DMS153 treated with DMSO at 0.1 percent for 48 hours (cell line): Measurements from ENCODE around the gene MAL.

Source experiments
- DNase-seq: peaks from one replicate; lab custom pipeline; 2025; ENCODE audit not compliant: unreplicated experiment; lab: John Stamatoyannopoulos, UW

The MAL gene

DNA sequence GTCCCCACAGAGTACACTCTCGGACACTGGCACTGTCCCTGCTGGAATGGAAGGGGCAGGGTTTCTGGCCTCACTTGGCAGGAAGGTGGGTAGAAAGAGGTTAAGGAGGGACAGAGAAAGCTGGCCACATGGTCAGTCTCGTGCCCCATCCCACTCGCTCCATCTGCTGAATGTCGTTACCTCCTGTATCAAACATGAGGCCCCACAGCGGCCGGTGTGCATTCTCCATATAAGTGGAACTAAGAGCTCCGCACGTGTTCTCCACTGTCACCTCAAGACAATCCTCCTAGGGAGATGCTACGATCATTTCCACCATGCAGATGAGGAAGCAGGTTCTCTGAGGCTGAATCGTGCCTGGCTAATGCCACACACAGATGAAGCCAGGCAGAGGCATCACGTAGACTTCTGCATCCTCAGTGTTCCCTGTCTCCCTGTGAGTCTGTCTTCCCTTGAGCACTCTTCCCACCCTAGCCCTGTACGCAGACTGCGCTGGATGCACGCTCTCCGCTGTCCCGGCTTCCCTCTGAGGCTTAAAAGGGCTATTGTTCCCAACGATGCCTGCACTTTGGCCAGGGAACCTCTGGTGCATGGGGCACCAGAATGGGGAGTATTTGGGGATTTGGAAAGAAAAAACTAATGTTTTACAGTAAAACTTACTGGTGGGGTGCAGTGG is 35.1 kb downstream of the MAL start:
- no peak for DNase-seq

DNA sequence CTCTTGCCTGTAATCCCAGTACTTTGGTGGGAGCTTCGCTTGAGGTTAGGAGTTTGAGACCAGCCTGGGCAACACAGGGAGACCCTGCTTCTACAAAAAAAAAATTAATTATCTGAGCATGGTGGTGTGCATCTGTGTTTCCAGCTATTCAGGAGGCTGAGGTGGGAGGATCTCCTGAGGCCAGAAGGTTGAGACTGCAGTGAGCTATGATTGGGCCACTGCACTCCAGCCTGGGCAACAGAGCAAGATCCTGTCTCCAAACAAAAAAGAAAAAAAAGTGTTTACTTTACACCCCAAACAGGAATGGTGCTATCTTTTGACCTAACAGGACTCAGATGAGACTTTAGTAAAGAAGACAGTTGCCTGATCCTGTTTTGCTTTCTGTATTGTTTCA is 35.6 kb downstream of the MAL start:
- no peak for DNase-seq

DNA sequence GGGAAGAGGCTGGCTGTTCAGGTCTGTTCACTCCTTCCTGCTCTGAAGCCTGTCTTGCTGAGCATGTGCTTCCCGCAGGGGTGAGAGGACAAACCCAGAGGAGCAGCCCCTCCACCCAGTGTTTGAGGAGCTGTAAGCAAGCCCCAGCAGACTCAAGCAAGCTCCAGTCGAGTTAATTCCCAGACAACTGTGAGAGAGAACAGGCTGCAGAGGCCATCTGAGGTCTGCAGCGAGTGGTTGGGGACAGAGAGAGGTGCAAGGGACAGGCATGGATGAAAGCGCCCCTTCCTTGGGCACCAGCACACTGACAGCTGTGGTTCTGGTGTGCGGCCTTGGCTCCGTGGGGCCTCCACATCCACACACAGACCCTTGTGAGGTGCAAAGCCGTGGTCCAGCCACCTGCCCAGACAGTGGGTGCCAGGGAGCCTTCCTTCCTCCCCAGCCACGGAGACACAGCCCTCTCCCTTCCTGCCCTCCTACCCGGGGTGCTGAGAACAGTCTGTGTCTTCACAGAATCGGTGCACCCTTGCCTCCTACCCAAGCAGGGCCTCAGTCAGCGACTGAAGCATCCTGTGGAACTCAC is 36.2 kb downstream of the MAL start:
- no peak for DNase-seq

DNA sequence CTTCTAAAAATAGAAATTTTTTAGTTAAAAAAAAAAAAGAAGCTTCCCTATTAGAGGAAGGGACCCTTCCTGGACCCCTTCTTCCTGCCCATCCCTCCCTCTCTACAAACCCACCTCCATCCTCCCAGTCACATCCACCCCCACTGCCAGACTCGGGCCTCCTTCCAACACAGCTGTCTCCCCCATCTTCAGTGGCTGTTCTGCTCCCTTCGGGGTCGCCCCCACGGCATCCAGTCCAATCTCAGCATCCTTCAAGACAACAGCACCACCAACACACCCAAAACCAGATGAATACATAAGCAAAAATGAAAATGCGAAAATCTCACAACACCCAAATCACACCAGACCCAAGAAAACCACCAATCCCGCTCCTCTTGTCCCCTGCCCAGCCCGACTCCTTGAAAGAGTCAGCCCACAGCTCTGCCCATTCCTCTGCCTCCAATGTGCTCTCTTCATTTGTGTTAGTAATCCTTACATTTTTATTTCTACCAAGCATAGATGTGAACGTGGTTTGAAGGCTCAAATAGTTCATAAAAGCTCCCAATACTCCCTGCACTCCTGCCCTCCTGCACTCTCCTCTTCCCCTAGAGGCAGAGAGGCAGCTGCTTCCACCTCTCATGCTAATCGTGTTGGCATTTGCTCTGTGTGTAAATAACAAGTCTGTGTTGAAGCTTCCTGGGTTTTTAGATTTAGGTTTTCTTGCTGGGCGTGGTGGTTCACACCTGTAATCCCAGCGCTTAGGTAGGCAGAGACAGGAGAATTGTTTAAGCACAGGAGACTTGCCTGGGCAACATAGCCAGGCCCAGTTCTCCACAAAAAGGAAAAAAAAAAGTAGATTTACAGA is 37.0 kb downstream of the MAL start:
- DNase-seq, result peak; percentile 63

DNA sequence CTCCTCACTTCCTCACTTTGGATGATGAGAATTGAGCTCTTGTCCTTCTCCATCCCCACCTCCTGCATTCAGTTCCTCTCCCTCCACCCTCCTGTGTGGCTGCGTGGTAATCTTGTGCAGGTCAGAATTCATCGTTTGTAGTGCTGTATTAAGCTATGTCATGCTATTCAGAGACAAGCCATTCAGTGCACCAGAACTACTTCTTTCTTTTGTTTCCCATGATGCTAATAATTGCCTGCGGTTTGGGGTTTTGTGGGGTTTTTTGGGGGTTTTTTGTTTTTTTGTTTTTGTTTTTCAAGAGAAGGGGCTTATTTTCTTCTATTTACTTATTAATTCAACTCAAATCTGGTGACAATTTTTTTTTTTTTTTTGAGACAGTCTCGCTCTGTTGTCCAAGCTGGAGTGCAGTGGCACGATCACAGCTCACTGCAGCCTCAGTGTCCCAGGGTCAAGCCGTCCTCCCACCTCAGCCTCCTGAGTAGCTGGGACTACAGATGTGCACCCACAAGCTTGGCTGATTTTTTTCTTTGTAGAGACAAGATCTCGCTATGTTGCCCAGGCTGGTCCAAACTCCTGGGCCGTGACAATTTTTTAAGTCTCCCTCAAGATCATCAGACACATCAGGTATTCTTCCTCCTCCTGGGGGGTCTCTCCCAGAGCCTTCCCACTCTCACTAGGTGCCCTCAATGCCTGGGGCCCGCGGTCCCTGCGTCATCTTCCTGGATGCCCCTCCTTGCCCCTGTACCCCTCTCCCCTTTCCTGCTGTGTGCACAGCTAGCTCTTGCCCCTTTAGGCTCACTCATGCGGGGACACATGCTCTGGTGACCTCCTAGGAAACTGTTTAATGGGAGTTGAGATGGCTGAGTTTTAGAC is 37.8 kb downstream of the MAL start:
- no peak for DNase-seq

DNA sequence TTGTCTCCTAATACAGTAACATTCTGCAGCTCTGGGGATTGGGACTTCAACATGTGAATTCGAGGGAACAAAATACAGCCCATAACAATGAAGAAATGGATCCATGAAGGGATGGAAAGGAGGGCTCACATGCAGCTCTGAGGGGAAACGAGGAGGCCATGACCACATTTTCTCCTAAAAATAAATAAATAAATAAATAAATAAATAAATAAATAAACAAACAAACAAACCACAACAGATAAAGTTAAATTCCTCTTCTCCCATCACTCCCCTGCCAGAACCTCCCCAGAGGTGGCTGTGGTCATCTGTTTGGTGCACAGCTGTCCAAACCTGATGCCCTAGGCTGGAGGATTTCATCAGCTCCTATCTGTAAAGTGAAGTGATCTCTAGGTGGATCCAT is 42.7 kb downstream of the MAL start:
- DNase-seq, result no peak

DNA sequence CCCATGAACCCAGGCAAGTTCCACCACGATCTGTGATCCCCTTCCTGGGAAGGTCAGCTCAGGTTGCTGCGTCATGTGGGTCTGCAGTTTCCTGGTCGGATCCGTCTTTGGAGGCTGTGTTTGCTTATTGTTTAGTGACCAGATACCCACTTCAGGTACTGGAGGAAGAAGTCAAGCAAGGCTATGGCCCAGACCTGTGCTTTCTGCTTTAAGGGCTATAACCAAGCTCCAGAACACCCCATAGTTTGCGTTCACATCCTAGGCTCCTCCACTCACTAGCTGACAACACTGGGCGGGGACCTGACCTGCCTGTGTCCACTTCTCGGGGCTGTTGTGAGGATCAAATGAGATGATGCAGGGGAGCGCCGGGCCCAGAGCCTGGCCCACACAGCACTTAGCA is 44.0 kb downstream of the MAL start:
- DNase-seq, result no peak

DNA sequence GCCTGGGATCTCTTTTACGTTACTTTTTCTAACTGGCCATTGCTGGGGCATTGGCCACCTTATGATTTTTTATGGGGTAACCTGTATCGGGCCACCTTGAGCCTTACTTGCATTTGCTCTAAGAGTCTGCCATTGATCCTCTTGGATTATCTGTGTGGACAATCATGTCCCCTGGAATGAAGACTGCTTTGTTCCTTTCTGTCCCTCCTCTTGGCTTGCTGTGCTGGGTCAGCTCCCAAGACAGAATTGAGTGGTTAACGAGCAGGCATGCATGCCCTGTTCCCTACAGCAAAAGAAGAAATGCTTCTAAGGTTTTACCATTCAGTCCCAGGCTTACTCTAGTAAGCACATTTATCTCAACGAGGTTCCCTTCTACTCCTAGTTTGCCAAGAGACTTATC is 46.3 kb downstream of the MAL start:
- no peak for DNase-seq

DNA sequence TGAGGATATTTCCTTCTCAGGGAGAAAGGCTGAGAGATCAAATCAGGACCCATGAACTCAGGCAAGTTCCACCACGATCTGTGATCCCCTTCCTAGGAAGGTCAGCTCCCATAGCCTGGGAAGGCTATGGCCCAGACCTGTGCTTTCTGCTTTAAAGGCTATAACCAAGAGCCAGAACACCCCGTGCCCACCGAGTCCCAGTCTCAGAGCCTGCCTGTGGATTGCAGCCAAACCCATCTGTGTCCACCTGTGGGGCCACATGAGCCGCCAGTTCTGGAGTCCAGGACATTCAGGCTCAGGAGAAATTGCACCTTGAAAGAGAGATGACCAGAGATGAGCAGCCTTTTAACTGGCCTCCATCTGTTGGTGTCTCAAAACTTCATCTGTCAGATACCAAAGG is 46.9 kb downstream of the MAL start:
- DNase-seq, result no peak

DNA sequence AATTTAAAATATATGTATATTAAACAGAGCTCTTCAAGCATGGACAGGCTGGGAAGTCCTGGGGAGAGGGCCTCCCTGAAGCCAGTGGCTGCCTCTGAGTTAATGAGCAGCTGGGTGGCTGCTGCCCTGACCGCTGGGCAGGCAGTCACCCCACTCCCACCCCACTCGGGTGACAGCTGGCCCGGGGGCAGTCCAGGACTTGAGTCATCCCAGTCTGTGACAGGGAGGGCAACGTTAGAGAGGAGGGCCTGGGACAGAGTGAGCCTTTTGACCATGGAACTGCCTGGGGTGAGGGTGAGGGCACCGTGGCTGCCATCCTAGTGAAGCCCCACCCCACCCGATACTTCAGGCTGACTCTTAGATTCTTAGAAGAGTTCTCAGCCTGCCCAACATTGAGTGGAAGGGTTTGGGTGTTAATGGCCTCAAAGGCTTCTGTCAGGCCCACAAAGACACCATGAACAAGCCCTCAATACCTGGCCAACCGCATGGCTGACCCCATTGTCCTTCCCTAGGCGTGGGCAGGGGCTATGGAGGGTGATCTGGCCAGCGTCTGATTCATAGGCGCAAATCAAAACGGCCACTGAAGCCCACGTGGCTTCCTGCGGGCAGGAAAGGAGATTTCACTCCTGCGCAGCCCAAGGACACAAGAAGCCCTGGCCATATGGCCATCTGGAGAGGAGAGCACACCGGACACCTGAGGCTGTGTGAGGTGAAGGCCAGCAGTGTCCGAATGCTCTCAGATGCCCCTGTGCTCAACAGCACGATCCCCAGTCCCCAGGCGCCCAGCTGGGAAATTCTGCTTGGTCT is 48.6 kb downstream of the MAL start:
- DNase-seq, result no peak

DNA sequence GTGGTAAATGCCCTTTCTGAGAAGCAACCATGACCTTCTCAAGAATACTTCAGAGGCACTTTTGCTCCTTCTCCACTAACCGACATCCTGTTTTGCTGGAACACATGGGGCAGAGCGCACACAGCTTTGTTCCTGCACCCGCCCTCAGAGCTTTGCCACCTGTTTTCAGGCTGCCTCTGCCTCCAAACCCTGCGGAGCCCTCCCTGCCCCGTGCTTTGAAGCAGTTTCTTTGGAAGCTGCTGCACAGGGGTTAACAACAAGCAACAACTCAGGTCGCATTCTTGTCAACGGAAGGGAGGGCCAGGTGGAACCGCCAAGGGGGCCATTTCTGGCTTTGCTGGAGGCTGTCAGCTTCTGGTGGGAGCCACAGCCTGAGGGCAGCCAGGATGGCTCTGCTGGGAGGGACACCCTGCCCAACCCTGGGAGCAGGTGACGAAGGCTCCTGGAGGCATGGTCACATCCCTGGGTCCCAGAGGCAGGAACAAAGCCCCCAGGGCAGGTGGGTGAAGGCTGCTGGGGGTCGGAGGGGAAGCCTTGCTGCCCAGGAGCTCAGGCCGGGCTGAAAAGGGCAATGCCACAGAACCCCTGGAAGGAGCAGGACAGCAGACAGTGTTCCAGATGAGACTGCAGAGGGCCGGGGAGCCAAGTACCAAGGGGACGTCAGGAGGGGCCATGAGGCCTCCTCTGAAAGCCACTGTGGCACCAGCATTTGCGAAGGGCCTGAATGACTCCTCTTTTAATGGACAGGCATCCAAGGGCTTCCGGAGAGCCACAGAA is 49.3 kb downstream of the MAL start:
- no peak for DNase-seq

DNA sequence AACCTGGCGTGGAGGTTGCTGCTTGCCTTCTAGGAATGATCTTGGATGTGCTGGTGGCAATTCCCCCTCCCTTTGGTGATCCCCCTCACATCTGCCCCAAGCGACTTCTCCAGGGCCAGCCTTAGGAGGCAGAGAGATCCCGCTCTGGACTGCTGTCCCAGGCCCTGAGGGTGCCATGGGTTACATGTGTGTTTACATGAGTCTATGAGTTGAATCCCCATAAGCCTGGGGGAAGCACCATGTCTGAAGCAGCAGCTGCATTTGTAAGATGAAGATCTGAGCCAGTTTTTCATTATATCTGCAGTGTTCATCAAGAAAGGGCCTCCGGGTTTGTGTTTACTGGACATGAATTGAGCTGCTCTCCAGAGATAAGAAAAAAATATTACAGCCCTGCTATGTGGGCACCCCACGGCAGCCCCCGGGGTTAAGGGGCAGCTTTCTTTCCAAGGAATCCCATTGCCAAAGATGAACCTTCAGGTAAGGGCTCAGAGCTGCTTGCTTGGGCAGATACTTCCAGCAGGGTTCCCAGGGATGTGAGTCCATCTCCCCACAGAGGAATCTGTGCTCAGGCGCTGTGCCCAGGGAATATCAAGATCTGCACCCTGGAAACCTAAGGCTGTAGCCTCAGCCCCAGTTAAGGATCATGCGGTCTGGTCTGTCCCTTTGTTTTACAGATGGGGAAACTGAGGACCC is 50.1 kb downstream of the MAL start:
- no peak for DNase-seq

DNA sequence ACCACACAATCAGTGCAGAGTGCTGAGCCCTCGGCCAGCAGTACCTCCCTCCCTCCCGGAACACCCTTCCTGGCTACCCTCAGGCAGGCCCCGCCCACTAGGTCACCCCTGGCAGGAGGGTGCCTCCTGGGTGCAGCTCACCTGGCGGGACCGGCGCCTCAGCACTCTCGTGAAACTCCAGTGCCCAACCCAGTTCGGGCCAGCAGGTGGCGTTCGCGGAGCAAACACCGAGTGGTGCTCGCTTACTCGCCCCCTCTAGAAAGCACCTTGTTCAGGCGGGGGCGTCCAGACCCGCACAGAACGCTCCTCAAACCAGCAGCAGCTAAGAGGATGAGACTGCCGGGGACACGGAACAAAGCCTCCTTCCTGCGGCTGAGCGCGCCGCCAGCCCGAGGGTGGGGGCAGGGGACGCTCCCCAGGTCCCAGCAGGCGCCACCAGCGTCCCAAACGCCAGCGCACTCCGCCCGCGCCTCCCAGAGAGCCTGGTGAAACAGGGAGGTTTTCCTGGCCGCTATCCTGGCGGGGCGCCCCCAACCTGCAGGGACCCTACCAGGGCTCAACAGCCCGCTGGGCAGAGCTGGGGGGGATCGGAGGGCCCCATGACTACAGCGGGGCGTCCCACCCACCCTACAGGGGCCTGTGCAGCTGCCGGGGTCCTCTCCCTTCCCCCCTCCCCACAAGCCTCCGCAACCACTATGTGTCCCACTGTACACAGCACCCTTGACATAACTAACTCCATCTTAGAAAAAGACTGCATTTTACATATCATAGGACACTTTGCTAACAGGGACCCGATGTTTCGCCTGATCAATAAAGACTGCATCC is 51.4 kb downstream of the MAL start:
- peak; percentile 55 for DNase-seq

DNA sequence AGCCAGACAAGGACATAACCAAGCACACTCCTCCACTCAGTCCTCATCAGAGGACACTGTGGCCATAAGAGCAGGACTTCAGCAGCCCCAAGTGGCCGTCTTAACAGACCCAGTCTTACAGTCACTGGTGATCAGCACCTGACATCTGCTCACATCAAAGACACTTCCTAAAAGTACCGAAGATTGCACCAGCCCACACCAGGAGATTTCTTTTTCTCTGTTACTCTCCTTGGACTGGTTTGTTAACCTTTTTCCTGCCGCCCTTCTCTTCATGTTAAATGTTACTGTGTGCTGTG is 52.0 kb downstream of the MAL start:
- DNase-seq, result no peak

DNA sequence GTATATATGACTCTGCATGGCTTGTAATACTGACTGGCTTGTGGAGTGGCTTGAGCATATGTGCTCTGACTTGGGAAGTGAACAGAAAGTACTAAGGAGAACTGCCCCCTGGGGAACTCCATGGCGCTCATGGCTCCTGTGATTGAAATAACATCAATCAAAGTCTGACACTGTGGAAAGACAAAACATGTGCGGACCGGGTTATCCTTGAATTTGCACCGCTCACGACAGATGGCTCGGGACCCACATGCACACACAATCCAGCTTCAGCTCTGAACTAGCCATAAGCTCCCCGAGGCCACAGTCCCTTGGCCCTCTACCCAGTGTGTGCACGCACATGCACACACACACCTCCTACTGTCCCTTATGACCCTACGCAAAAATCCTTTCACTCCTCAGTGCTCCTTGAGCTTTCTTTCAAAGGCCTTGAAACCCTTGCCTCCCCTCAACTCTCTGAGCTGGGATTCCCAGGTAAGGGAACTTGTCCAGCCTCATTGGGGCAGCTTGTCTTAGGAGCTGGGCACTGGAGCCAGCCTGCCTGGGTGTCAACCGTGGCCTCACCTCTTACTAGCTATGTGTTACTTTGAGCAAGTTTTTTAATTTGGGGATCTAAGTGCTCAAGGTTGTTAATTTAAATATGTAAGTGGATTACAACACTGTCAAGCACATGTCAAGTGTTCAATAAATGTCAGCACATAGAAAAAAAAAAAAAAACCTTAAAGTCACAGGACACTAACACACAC is 52.5 kb downstream of the MAL start:
- no peak for DNase-seq

DNA sequence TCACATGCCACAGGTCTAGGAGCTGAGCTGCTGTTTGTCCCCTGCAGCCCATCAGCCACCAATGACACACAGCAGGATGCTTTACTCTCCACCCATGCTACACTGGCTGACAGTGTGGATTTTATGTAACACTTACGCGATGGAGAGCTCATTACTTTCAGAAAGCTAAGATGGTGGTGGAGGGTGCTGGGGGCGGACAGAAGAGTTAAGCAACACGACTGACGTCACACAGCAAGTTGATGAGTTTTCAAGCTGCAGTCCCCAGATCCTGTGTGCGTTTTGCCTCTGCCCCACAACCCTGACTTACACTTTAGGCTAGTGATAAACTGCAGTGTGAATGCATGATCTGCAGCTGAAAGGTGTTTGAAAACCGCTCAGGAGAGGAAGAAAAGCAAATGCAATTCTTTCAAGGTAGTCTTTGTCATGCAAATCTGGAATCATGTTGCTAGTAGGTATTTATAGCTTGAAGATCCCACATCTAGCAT is 53.7 kb downstream of the MAL start:
- no peak for DNase-seq

DNA sequence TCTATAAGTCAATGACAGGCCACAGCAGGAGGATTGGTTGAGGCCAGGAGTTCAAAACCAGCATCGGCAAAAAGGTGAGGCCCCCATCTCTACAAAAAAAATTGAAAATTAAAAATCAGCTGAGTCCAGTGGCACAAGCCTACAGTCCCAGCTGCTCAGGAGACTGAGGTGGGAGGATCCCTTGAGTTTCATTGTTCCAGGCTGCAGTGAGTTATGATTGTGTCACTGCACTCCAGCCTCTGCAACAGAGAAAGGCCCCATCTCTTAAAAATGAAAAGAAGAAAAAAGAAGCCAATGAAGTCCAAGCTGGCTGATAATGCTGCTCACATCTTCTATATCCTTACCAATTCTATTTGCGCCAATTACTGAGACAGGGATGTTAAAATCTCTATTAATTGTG is 57.0 kb downstream of the MAL start:
- no peak for DNase-seq

DNA sequence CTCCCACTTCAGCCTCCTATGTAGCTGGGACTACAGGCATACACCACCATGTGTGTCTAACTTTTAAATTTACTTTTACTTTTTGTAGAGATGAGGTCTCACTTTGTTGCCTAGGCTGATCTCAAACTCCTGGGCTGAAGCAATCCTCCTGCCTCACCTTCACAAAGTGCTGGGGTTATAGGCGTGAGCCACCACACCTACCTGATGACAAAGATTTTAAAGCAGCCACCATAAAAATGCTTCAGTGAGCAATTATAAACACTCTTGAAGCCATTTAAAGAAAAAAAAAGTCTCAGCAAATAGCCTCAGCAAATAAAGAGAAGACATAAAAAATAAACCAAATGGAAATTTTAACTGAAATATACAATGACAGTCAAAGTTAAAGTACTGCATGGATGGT is 60.5 kb downstream of the MAL start:
- DNase-seq, result no peak
